IMR-90 (cell line): ENCODE measurements around the gene OXLD1.

Source experiments
- MXI1 ChIP-seq: IDR thresholded peaks from 2 replicates; pipeline ENCODE4 v1.6.1; 2012; ENCODE audit warnings: low read depth, mild to moderate bottlenecking, low read length, moderate library complexity, borderline replicate concordance
- TF ChIP-seq, protein P1 (sequence below): conservative IDR thresholded peaks from 2 replicates; pipeline ENCODE4 v1.5.1; 2012; ENCODE audit warnings: mild to moderate bottlenecking, low read depth, low read length, improper control_type of control experiment

DNA sequence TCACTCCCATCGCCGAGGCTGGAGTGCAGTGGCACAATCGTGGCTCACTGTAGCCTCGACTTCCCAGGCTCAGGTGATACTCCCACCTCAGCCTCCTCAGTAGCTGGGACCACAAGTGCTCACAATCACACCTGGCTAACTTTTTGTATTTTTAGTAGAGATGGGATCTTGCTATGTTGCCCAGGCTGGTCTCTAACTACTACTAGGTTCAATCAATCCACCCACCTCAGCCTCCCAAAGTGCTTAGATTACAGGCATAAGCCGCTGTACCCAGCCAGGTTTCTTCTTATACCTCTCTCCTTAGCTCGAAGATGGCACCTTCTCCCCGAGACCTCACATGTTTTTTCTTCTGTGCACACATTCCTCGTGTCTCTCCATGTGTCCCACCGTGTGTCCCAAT is 26.4 kb downstream of the OXLD1 start:
- TF ChIP-seq, protein P1, sequence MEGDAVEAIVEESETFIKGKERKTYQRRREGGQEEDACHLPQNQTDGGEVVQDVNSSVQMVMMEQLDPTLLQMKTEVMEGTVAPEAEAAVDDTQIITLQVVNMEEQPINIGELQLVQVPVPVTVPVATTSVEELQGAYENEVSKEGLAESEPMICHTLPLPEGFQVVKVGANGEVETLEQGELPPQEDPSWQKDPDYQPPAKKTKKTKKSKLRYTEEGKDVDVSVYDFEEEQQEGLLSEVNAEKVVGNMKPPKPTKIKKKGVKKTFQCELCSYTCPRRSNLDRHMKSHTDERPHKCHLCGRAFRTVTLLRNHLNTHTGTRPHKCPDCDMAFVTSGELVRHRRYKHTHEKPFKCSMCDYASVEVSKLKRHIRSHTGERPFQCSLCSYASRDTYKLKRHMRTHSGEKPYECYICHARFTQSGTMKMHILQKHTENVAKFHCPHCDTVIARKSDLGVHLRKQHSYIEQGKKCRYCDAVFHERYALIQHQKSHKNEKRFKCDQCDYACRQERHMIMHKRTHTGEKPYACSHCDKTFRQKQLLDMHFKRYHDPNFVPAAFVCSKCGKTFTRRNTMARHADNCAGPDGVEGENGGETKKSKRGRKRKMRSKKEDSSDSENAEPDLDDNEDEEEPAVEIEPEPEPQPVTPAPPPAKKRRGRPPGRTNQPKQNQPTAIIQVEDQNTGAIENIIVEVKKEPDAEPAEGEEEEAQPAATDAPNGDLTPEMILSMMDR, result no peak
- TF ChIP-seq MXI1, result no peak
